Subcutaneous adipose tissue (tissue), 4 donors: ENCODE measurements around the gene CCDC85B. TPM values are rescaled to one million over a fixed set of nuclear protein-coding genes. Genes with fewer than 3 reads are reported as not detected.

ENCODE experiments used
- CTCF ChIP-seq: fragments of 450-650 bp; IDR thresholded peaks from one replicate; pipeline ENCODE4 v1.5.1; 2016; ENCODE audit warnings: low read depth, mild to moderate bottlenecking, control low read depth, antibody characterized with exemption, moderate library complexity
- total RNA-seq, 4 donors: library from RNA; depleted of rRNA; stranded (reverse); fragments of >200 nt; gene quantifications; one replicate each; pipeline ENCODE4 v1.1.0, GENCODE V29; 2016

Gene CCDC85B
- total RNA-seq, 4 donors from 2014 or later = 15.7 to 59.9 (median 29.3) TPM

DNA sequence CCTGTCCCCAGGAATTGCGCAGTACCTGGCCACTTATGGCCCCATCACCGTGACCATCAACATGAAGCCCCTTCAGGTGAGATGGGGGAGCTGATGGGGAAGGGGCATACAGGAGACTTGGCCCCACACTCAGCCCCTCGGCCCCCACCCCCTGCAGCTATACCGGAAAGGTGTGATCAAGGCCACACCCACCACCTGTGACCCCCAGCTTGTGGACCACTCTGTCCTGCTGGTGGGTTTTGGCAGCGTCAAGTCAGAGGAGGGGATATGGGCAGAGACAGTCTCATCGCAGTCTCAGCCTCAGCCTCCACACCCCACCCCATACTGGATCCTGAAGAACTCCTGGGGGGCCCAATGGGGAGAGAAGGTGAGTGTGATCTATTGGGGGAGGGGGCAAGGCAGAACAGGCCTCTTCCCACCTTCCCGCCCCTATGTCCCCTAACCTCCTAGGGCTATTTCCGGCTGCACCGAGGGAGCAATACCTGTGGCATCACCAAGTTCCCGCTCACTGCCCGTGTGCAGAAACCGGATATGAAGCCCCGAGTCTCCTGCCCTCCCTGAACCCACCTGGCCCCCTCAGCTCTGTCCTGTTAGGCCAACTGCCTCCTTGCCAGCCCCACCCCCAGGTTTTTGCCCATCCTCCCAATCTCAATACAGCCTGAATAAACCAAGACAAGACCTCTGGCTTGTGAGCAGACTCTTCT, 7.3 kb upstream of the CCDC85B start:
- TF ChIP-seq CTCF = no peak

DNA sequence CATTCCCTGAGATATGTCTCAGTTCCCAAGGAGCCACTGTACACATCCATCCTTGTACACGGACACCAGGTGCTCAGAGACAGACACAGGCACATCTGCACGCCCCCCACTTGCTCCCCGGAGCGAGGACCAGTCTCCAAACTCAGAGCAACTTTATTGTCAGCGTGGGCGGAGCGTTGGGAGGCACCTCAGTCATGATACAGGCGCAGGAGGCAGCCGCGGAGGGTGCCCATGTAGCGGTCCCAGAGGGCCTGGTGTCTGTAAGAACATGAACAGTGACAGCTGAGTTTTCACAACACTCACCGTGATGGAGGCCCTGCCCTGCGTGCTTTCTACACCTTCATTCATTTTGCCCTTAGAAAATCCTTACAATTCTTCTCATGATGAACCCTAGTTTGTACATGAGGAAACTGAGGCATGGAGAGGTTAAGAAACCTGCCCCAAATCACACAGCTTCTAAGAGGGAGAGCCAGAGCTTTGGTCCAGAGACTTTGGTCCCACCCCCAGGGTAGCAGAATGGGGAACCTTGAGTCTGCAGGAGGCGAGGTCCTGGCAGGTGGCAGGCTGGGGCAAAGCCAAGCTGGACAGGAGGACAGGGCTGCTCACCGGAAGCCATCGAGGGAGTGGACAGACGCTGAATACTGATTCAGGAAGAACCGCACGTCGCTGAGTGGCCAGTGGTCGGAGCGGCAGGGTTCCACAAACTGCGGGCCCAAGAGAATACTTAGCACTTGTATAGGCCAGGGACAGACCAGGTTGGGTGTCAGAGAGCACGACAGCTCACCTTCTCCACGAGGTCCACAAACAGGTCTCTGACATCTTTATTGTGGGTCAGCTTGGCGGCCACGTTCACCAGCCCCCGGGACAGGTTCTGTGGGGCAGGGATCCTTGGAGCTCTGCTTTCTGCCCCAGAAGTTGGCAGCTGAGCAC, 6.4 kb upstream of the CCDC85B start:
- TF ChIP-seq CTCF = no peak

- no peak for TF ChIP-seq CTCF
These were observed 5.8 kb upstream of the CCDC85B start for GRCh38 chr11:65884716-65885092.

- no peak for TF ChIP-seq CTCF
These were observed 5.2 kb upstream of the CCDC85B start for GRCh38 chr11:65885231-65885630.

DNA sequence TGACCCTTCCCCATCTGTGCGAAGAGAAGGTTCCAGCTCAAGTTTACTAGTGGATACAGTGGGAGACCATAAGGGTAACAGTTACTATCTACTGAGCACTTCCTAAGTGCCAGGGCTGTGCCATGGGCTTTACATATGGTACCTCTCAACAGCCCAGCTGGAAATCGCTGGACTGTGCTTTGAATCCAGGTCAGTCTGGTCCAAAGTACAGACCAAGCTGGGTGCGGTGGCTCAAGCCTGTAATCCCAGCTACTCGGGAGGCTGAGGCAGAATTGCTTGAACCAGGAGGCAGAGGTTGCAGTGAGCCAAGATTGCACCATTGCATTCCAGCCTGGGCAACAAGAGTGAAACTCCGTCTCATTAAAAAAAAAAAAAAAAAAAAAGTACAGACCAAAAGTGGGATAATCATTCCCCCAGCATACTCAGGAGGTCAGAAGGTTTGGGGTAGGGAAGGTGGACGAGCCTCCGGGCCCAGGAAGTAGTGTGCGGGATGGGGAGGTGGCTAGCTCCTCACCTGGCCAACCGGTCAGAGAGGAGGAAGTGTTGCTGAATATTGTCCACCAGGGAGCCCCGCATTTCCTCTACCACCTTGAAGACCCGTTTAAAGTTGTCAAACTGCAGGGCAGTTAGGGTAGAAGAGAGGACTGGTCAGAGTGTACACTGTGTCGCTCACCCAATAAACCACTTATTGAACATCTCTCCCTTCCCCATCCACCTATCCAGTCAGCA, 4.5 kb upstream of the CCDC85B start:
- no peak for TF ChIP-seq CTCF

DNA sequence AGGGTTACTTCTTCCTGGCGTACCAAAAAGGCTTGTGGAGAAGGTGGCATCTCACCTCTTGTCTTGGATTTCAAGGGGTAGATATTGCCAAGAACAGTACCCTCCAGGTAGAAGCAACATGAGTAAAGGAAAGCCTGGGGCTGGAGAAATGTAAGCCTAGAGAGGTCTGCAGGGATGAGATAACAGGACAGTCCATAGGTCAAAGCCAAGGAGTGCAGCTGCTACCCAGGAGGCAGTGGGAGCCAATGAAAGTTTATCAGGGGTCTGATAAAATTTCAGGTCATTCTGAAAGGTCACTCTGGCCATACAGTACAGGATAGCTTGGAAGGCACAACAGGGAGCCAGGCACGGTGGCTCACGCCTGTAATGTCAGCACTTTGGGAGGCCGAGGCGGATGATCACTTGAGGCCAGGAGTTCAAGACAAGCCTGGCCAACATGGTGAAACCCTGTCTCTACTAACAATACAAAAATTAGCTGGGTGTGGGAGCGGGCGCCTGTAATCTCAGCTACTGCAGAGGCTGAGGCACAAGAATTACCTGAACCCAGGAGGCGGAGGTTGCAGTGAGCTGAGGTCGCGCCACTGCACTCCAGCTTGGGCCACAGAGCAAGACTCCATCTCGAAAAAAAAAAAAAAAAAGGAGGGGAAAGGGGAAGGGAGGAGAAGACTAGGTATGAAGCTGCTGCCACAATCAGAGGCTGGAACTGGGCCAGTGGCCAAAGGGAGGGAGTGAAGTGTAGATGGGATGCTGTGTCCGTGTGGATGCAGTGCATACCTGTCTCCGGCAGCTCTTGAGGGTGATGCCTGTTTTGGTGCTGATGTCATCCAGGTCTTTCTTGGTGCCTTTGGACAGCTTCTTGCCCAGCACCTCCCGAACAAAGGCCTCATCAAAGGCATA, 3.4 kb upstream of the CCDC85B start:
- no peak for TF ChIP-seq CTCF
